SK-N-MC (cell line): ENCODE results near the gene EVX2.

Source experiments
- EZH2 ChIP-seq: fragments of 200-600 bp; sonication (generic); IDR thresholded peaks from one replicate; pipeline ENCODE4 v1.6.1; 2017; ENCODE audit warnings: antibody characterized with exemption
- FOXP2 ChIP-seq: optimal IDR thresholded peaks from 2 replicates; pipeline ENCODE3; 2011; ENCODE audit warnings: mild to moderate bottlenecking, moderate library complexity; ENCODE audit not compliant: insufficient read depth; ENCODE audit errors: extremely low read length, control extremely low read depth
- POLR2AphosphoS5 ChIP-seq: IDR thresholded peaks from 2 replicates; pipeline ENCODE4 v1.6.1; 2012; ENCODE audit warnings: mild to moderate bottlenecking, low read depth, low read length, borderline replicate concordance

DNA sequence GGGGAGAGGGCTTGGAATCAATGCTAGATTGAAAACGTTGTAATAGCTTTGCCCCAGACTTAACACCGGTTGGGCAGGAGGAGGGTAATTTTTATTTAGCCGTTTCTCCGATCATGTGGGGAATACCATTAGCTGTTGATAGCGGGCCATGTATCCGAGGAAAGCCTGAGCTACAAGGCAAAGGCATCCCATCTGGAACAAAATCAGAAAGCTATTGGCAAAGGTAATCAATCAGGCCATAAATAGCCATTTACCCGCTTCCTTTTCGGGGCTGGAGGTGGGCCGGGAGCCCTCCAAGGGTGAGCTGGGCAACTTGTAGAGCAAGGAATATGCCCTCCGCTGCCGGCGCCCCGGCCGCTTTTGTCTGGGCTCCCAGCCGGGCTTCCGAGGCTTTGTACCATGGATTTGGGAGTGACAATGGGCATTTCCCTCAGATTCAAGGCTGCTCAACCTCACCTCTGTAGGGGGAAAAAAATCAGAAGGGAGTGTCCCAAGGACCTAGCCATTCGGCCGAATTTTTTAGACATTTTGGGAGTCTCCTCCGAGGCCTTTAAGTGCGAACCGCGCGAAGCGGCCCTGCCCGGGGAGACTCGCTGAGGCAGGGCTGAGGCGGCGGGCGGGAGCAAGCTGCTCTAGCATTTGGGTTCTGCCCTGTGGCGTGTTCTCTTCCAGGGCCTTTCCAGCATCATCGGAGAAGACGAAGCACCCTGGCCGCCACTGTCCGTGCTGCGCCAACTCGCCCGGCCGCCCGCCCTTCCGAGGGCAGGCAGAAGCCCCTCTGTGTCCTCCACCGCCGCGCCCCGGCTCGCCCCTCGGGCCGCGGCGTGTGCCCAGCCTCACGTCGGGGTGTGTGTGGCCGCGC is 37.7 kb upstream of the EVX2 start:
- no peak for TF ChIP-seq EZH2
- TF ChIP-seq POLR2AphosphoS5, result no peak
- TF ChIP-seq FOXP2, result no peak
